NCI-H1417 treated with DMSO at 0.1 percent for 48 hours (cell line): ENCODE results near the gene SERPINB13.
"Not testable (repeated sequence)": the region's sequence is repeated elsewhere in the genome, so short reads cannot be mapped to it uniquely, and the experiment has no call there.

Experiments
- DNase-seq: peaks from one replicate; lab custom pipeline; 2025; lab: John Stamatoyannopoulos, UW

SERPINB13 gene

DNA sequence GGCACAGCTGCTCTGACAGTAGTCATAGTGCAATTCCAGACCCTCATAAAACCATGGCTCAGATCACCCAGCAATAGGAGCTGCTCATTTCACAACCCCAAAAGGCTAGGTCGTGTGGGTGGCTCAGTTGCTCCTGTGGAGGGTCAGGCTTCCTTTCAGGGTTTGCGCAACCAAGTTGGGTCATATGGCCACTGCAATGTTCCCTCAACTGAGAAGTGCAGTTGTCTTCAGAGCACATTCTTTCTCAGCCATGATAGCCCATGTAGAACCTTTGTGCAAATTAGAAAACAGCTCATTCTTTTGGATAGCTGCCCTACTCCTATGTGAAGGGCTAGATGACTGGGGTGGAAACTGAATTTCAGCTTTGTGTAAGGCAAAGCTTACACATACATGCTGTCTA is 3.2 kb downstream of the SERPINB13 start:
- DNase-seq, result no peak

DNA sequence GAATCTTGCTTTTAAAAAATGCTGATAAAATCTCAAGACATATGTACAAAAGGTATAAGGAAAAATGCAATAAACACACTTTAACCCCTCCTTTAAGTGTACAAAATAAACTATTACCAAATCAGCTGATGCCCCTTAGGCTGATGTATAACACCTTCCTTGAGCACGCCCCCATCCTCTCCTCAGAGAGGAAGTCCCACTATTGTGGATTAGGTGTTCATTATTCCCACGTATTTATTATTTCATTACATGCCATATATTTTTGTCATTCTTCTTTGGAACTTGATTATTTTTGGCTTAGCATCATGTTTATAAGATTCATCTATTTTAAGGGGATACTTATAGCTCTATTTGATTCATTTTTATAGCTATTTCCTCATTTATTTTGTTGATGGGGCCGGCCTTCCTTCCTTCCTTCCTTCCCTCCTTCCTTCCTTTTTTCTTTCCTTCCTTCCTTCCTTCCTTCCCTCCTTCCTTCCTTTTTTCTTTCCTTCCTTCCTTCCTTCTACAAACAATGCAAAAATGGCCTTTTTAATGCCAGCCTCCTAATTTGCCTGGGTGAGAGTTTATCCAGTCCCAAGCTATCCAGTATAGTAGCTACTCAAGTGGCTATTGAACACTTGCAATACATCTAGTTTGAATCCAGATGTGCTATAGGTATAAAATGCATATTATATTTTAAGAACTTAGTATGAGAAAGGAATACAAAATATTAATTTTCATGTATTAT is 4.0 kb downstream of the SERPINB13 start:
- no peak for DNase-seq

DNA sequence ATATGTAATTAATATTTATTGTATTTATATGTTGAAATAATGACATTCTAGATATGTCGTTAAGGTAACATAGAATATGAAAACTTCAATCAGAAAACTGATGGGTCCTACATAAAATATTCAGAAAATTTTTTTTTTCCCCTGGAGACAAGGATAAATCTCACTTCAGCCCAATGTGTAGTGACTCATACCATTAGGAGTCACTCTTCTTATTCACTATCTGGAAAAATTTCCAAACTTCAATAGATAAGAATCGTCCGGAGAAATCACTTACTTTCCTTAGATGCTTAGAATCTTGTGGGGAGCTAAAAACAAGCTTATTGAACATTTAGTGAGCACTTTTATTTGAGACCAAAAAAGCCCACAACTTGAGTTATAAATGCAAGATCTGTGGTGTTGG is 4.6 kb downstream of the SERPINB13 start:
- DNase-seq, result no peak

- no peak for DNase-seq
Observed at GRCh38 chr18:63592471-63592870, 5.3 kb downstream of the SERPINB13 start.

DNA sequence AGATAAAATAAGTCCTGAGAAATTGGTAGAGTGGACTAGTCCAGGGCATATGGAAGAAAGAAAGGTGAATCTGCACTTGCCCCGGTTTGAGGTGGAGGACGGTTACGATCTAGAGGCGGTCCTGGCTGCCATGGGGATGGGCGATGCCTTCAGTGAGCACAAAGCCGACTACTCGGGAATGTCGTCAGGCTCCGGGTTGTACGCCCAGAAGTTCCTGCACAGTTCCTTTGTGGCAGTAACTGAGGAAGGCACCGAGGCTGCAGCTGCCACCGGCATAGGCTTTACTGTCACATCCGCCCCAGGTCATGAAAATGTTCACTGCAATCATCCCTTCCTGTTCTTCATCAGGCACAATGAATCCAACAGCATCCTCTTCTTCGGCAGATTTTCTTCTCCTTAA is 9.8 kb downstream of the SERPINB13 start:
- no peak for DNase-seq

- DNase-seq, result no peak
Observed at GRCh38 chr18:63603355-63603754, 16.2 kb downstream of the SERPINB13 start.

DNA sequence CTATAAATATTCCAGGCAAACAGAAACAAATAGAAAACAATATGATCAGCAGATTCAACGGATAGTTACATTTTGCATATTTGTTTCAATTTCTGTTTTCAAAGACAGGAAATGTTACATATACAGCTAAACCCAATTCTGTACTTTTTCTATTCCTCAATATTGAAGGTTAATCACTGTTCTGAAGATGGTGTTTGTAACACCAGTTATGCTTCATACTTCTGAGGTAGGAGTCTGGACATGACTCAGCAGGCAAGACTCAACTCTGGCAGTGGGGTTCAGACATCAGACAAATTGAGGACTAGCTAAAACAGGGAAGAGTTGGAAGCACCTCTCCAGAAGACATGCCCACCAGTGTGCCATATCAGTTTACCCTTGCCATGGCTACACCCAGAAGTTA is 16.6 kb downstream of the SERPINB13 start:
- no peak for DNase-seq

- DNase-seq, result no peak
Observed at GRCh38 chr18:63604791-63605567, 17.8 kb downstream of the SERPINB13 start.

DNA sequence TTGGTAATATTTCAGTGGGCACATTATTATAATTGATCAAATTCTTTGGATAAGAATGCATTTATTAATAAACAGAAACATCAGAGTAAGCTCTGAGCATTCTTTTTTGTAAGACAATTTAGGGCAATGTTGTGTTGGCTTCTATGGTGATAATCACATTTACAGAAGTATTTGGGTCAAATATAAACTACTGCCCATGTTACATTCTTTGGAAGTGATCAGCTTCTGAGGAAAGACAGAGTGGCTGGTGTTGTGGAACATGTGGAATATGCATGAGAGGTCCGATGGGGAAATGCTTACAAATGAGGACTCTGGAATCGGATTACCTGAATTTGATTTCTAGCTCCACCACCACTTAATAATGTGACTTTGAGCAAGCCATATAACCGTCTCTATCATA is 19.4 kb downstream of the SERPINB13 start:
- no peak for DNase-seq

DNA sequence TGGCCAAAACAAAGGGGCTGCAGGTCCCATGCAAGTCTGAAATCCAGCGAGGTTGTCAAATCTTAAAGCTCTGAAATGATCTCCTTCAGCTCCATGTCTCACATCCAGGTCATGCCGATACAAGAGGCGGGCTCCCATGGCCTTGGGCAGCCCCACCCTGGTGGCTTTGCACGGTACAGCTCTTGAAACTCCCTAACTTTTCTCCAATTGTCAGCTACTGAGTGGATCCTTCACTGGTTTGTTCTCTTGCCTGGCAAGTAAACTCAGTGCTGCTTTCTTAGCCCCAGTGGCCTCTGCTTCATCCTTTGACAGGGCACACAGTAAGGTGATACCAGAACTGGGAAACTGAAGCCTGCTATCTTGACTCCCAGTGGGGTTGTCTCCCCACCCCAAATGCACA is 26.3 kb downstream of the SERPINB13 start:
- no peak for DNase-seq

DNA sequence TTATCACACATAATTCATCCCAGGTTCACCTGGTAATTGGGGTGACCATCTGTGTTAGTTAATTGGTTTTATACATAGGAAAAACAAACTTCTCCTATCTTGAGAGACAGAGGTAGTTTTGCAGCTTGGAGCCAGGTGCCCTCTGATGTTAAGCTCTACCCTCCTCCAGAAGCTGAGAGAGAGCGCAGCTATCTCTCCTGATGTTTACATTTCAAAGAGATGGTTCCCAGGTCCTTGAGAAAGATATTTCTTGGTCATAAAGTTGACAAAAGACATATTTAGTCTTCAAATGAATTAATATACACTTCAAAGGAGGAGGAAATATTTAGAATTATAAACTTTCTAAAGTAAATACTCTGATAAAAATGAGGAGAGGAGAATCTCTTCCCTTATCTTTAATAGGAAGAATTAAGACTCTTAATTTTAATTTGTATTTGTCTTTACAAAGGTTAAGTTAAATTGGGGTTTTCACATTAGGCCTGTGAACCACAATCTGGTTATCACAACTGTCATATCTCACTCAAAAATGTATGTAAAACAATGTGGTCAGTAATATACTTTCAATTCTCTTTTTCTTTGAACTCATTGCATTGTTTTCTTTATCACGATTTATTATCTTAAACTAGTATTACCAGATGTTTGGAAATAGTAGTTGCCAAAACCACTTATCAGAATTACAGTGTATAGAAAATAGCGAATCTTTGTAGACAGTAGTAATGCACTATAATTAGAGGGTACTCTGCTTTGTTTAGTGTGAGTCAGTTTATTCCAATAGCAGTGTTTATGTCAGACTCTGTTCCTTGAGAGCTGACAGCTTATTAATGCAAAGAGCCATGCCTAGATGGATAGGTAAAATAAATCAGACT is 30.1 kb downstream of the SERPINB13 start:
- peak; percentile 99 for DNase-seq

GRCh38 chr18:63617915-63618234 is 30.7 kb downstream of the SERPINB13 start:
- DNase-seq, result no peak

DNA sequence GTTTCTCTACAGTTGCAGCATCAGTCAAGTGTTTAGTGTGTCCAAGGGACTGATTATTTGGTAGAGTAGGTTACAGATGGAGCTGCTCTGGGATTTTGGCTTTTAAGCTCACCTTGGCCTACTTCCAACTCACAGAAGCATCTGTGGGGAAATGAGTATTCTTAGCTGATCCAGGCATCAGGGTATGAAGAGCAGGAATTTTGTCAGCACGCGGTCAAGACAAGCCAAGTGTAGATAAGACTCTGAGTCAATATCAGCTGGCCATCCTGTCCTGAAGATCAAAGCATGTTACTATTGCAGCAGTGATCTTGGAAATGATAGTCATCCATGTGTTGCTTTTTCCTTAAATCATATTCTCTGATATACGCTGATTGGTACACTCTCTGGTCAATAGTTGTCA is 32.5 kb downstream of the SERPINB13 start:
- DNase-seq, result no peak

- no peak for DNase-seq
Observed at GRCh38 chr18:63624863-63625262, 37.7 kb downstream of the SERPINB13 start.

DNA sequence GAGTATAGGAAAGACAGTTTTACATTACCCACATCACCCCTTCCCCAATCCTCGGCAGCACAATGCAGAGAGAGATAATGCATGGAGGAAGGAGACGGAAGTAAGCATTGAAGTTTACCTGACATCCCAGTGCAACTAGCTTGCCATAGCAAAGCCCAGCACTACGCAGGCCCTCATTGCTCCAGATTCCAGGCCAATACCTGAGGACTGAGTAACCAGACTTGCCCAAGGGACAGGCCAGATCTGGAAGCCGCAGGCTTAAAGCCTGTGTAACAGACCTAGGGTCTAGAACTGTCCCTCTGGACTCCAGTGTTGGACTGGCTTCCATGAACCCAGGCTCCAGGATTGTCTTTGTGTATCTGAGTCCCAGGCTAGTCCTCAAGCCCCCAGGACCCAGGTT is 39.3 kb downstream of the SERPINB13 start:
- DNase-seq, result no peak

DNA sequence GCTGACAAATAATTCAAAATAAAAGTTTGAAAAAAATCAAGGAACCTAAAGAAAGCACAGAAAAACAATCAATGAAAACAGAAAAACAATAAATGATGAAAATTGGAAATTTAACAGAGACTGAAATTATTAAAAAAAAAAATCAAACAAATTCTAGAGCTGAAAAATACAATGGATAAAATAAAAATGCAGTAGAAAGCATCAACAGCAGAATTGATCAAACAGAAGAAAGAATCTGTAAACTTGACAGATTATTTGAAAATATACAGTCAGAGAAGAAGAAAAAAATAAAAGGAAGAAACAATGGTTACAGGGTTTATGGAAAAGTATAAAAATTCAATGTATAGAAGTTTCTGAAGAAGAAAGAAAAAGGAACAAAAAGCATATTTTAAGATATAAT is 40.7 kb downstream of the SERPINB13 start:
- DNase-seq, result no peak

DNA sequence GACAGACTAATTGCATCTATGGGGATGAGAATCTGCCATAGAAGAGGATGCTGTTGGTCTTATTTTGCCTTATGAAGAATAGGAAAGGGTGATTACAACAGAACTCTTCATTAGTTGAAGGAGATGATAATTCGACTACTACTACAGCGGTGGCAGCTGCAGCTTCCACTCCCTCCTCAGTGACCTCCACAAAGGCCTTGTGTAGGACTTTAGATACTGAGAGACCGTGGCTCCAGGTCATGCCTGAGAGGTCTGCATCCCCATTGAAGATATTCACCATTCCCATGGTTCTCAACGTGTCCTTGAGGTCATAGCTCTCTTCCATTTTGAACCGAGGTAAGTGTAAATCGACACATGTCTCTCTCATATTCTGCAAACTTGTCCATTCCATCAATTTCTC is 50.6 kb downstream of the SERPINB13 start:
- DNase-seq, result no peak

GRCh38 chr18:63641157-63641680 is 54.1 kb downstream of the SERPINB13 start:
- not testable (repeated sequence) for DNase-seq

- DNase-seq, result not testable (repeated sequence)
Observed at GRCh38 chr18:63642668-63643356, 55.7 kb downstream of the SERPINB13 start.

DNA sequence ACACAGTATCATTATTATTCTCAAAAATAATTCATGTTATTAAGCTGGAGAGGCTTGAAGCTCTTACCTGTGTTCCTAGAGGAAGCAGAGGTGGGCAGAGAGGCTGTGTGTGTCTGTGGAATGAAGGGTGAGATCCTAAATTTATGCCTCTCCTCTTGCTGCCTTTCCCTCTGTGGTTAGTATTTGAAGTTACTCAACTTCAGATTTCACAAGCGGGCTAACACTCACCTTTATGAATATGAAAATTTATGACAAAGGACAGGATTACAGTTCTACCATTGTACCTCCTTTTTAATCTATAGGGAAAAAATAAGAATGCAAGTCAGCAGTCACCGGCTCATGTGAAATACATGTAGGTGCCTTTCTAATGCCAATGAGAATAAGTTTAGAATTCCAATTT is 57.0 kb downstream of the SERPINB13 start, which contains the start of gene SERPINB4:
TSS of gene SERPINB4 (minus strand) at position 115 of the 400 bp plus-strand sequence. CDS start 679 bp downstream, outside the sequence.
- not testable (repeated sequence) for DNase-seq

DNA sequence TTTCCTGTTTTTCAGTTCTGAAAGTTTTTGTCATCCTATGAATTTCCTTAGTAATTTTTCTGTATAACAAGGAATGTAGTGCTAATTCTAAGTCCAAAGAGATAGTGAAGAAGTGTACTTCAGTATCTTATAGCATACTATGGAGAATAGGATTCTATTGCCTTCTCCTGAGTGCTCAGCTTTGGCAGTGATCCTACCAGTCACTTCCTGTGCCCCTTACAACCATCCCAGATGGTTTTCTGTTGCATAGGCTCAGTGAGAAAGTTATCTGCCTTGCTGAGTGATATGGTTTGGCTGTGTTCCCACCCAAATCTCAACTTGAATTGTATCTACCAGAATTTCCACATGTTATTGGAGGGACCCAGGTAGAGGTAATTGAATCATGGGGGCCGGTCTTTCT is 57.6 kb downstream of the SERPINB13 start:
- not testable (repeated sequence) for DNase-seq

GRCh38 chr18:63646936-63647335 is 59.8 kb downstream of the SERPINB13 start:
- no peak for DNase-seq
